Heart left ventricle (tissue), 13 donors: ENCODE data around the gene PLSCR2.

ENCODE experiments used
- CTCF ChIP-seq, 12 donors: fragments of 200-600 bp; sonication (generic) in 4 of 12; IDR thresholded peaks; one replicate each; pipeline versions ENCODE4 v1.5.0 to v1.8.0; 2018 to 2022; ENCODE audit warnings: antibody characterized with exemption in 12 of 12, mild to moderate bottlenecking in 5 of 12
- POLR2A ChIP-seq, 2 donors: fragments of 450-650 bp; IDR thresholded peaks; one replicate each; pipeline ENCODE4 v1.6.1; 2017; ENCODE audit warnings: antibody characterized with exemption in 2 of 2, mild to moderate bottlenecking in 2 of 2, moderate library complexity in 2 of 2
- donor health status: ischemic (EF 13 %, LVEDD 7.1; RV severe dilation, severe dysfunction).
- donor health status: DM: no; HTN: yes; CAD: no.
- donor health status: DM: no; HTN: no; CAD: no.
- donor health status: ischemic (EF 25% LVEDD 6.9; RV normal size, moderate dysfunction).
- donor health status: ischemic (EF 25% LVEDD 5.7; RV mildly dilated, moderate dysfunction).
- donor health status: ischemic (EF 35%, LVEDD 5.7; RV mildly dilated, moderate dysfunction).
- donor health status: nonischemic (EF 11% LVEDD 7.7; RV severe dilation, severe dysfunction).
- donor health status: DM: yes; HTN: yes; CAD: no.
- donor health status: PGD.
- donor health status: ischemic (EF 29% LVEDD 5.4; RV normal size, mild dysfunction).
- donor health status: nonischemic (EF 23%, LVEDD 6.1; RV moderate dilation, normal function).

GRCh38 chr3:146470425-146470990 lies 1.1 kb upstream of the PLSCR2 start:
- TF ChIP-seq POLR2A (IDR thresholded peaks at IDR 0.05) (no peak), CTCF (IDR thresholded peaks at IDR 0.05) (no peak)
